HepG2 (cell line): ENCODE data around the gene PDZK1. TPM values are rescaled to one million over a fixed set of nuclear protein-coding genes. Genes with fewer than 3 reads are reported as not detected.
A peak's percentile ranks its signal among the peaks of the same experiment; 100 is the strongest.

Experiments
- ATF2 ChIP-seq: sonication (generic); formaldehyde crosslinking; IDR thresholded peaks from 2 replicates; pipeline ENCODE4 v1.4.0; 2020; ENCODE audit warnings: missing genetic modification reagents
- ELF3 ChIP-seq: IDR thresholded peaks from 2 replicates; pipeline ENCODE4 v1.6.1; 2016; ENCODE audit warnings: missing genetic modification reagents, missing compliant biosample characterization
- GABPA ChIP-seq, 2 experiments: IDR thresholded peaks; 2 replicates each; pipeline ENCODE4 v1.6.1; 2011 to 2016; ENCODE audit warnings: low read depth in 2 of 2, low read length in 1 of 2, missing biosample characterization in 1 of 2, missing genetic modification characterization in 1 of 2
- NAIF1 ChIP-seq: sonication (generic); formaldehyde crosslinking; IDR thresholded peaks from 2 replicates; pipeline ENCODE4 v1.5.0; 2020; ENCODE audit warnings: mild to moderate bottlenecking, missing genetic modification reagents, borderline replicate concordance
- NCOR1 ChIP-seq: fragments of 200-600 bp; sonication (generic); IDR thresholded peaks from 2 replicates; pipeline ENCODE4 v1.7.0; 2017; ENCODE audit warnings: antibody characterized with exemption, low read length, borderline replicate concordance
- PLRG1 ChIP-seq: fragments of 450-650 bp; conservative IDR thresholded peaks from 2 replicates; pipeline ENCODE4 v1.6.1; 2016
- PPARG ChIP-seq: conservative IDR thresholded peaks from 2 replicates; pipeline ENCODE4 v1.6.1; 2016; ENCODE audit warnings: missing biosample characterization, missing genetic modification reagents
- PRPF4 ChIP-seq: fragments of 200-400 bp; formaldehyde crosslinking; IDR thresholded peaks from 2 replicates; pipeline ENCODE4 v1.6.1; 2016; ENCODE audit warnings: low read length, low read depth; ENCODE audit not compliant: poor library complexity, severe bottlenecking
- SAFB2 ChIP-seq: sonication (generic); formaldehyde crosslinking; IDR thresholded peaks from 2 replicates; pipeline ENCODE4 v1.5.1; 2020; ENCODE audit warnings: missing genetic modification reagents, low read depth, mild to moderate bottlenecking, borderline replicate concordance
- SP4 ChIP-seq: sonication (generic); formaldehyde crosslinking; IDR thresholded peaks from 2 replicates; pipeline ENCODE4 v1.8.1; 2023; ENCODE audit warnings: mild to moderate bottlenecking, missing genetic modification reagents
- ZNF205 ChIP-seq: IDR thresholded peaks from 2 replicates; pipeline ENCODE4 v1.6.1; 2018; ENCODE audit warnings: missing biosample characterization, missing genetic modification reagents
- ZNF232 ChIP-seq: sonication (generic); formaldehyde crosslinking; IDR thresholded peaks from 2 replicates; pipeline ENCODE4 v1.4.0; 2020; ENCODE audit warnings: missing genetic modification reagents, borderline replicate concordance
- ZNF318 ChIP-seq: sonication (generic); formaldehyde crosslinking; IDR thresholded peaks from 2 replicates; pipeline ENCODE4 v1.4.0; 2020; ENCODE audit warnings: mild to moderate bottlenecking, missing genetic modification reagents
- ZNF737 ChIP-seq: sonication (generic); formaldehyde crosslinking; IDR thresholded peaks from 2 replicates; pipeline ENCODE4 v1.5.0; 2020; ENCODE audit warnings: missing genetic modification reagents, mild to moderate bottlenecking, borderline replicate concordance
- ZNF800 ChIP-seq: sonication (generic); formaldehyde crosslinking; IDR thresholded peaks from 2 replicates; pipeline ENCODE4 v1.4.0; 2020; ENCODE audit warnings: missing genetic modification reagents
- polyA plus RNA-seq, 8 experiments: library from polyadenylated mRNA; depleted of rRNA in 3 of 8; stranded (reverse) in 7 of 8; unstranded in 1 of 8; fragments of >200 nt; fragmentation: Illumina TruSeq in 4 of 8; extraction: Trizol in 4 of 8; gene quantifications; 2 replicates each; pipeline versions ENCODE4 v1.2.1 to v1.2.3, GENCODE V29; 2011 to 2016; ENCODE audit warnings: low read depth in 4 of 8, missing spikeins in 1 of 8, mixed read lengths in 1 of 8; ENCODE audit not compliant: insufficient read depth in 1 of 8
- total RNA-seq, 5 experiments: library from RNA; depleted of rRNA; stranded (reverse); fragments of >200 nt; fragmentation: Illumina TruSeq; extraction: Trizol; gene quantifications; 2 replicates each; pipeline ENCODE4 v1.2.3, GENCODE V29; 2016; ENCODE audit warnings: low read depth in 1 of 5

Gene PDZK1
- total and polyA plus RNA-seq, 2 of the 13 experiments (the other 11 are each of a cell fraction or from before 2014, with no cell fraction given), result 16.2 to 46.4 TPM

- TF ChIP-seq PLRG1 (no peak), NAIF1 (0 out of 2 replicates have a peak, but pooled peaks have one; percentile 39), GABPA (IDR thresholded peaks at IDR 0.05; ENCODE audit: low read depth, low read length) (no peak), GABPA (CRISPR knock-in tag; IDR thresholded peaks at IDR 0.05; ENCODE audit: low read depth) (no peak), ZNF737 (CRISPR knock-in tag) (peak; percentile 86; the same call in 1 of the 2 replicates), ZNF205 (CRISPR knock-in tag) (peak; percentile 63; the same call in 1 of the 2 replicates), SAFB2 (CRISPR knock-in tag) (no peak), NCOR1 (0 out of 2 replicates have a peak, but pooled peaks have one; percentile 26), PRPF4 (no peak), ZNF318 (CRISPR knock-in tag) (no peak), ZNF800 (CRISPR knock-in tag) (0 out of 2 replicates have a peak, but pooled peaks have one; percentile 69), ELF3 (CRISPR knock-in tag) (no peak; the same call in 1 of the 2 replicates), ZNF232 (CRISPR knock-in tag) (peak; percentile 97; the same call in 1 of the 2 replicates), ATF2 (CRISPR knock-in tag) (peak; percentile 58; the same call in 1 of the 2 replicates), SP4 (no peak; the same call in 1 of the 2 replicates), PPARG (peak; percentile 88)
Measured at GRCh38 chr1:145714524-145715111, 7.5 kb upstream of the PDZK1 start (continued).
